HG03457 (cell line): ENCODE measurements around the gene ATF4.

ENCODE experiments used
- ATAC-seq: cut with Tn5 transposase; IDR thresholded peaks from one replicate; pipeline ENCODE4 v1.9.1; 2021; ENCODE audit warnings: moderate number of reproducible peaks; ENCODE audit not compliant: unreplicated experiment

ATF4 gene

DNA sequence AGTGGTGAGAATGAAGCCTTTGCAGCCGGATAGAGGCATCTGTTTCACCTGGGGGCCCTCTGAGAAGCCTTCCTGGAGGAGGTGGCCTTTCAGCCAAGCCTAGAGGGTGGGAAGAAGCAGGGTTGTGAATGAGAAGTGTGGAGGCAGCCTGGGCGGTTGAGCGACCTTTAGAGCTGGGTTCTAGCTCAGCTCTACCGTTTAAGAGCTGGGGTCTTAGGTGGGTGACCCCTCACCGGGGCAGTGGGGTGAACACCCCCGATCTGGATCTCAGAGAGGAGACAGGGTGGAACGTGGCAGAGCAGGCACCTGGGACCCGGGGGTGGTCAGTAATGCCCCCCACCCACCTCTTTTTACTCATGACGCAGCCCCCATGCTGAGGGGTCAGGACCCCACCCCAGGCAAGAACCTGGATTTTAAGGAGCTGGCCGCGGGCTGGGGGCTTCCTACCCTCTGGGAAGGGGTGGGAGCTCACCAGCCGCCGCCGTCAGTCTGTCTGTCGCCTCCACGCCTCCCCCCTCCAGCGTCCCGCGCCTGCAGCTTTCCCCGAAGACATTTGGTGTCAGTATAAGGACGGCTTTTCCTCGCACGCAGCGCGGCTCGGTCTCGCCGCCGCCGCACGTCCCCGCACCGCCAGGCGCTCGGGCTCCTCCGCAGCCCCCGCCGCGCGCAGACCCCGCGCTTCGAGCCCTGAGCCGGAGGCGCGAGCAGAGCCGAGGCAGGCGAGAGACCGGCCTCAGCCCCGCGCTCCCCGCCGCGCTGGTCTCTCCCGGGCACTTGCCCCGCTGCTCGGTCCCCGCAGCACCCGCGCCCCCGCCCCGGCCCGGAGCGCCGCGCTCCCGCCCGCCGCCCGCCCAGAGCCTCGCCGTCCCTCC lies 36.8 kb downstream of the ATF4 start:
- ATAC-seq: no peak

DNA sequence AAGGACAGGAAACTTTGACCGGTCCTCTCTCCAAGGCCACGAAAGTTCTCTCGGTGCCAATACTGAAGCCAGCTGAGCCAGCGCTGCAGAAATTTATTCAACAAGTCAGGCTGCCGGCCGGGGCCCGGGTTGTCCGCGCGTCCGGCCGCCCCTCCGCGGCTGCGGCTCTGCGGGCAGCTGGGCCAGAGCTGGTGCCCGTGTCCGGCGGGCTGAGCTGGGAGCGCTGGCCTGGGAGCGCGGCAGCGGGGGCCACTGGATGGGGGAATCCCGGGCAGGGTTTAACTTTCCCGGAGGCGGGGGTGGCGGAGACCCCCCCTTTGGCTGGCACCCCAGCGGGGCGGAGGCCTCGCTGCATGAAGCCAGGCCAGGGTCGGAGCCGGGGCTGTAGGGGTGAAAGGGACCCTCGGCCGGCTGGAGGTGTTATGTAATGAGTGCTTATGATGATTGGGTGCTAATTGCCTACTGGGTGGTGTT lies 37.9 kb downstream of the ATF4 start:
- no peak for ATAC-seq

DNA sequence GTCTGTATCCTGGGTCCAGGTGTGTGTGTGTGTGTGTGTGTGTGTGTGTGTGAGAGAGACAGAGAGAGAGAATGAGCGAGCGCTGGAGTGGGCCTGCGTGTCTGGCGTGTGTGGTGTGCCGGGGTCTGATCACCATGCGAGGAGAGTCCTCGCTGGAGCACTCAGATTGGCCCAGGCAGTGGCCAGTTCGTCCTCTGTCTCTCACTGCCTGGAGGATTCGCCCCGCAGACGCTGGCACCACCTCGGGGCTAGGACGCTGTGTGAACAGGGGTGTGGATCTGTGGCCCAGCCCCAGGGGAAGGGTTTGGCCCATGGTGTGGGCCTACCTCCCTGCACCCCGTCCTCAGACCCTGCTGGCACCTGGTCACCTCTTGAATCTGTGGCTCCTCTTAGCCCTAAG lies 38.6 kb downstream of the ATF4 start:
- no peak for ATAC-seq

DNA sequence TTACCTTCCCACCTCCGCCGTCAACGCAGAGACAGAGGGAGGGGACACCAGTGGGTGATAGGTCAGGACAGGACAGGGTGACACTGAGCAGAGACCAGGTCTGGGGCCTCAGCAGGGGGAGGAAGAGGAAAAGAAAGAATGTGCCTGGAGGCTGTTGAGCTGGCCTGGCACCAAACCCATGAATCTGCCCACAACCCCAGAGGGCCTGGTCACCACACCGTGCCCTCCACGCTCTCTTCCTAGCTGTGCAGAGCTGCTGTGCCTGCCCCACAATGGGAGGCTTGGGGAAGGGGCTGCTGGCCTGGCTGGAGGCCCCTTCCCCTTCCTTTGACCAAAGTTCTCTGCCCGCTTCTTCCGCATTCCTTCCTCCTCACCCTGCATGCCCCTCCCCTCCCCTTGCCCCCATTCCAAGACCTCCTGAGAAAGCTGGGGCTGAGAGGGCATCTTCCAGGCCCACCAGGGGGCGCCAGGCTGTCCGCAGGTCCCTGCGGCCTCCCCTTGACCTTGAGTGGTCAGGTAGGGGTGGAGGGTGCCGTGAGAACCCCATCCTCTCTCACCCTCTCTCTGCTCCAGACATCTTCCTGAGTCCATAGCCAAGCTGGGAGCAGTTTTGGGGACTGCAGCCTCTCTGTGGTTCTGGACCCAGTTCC lies 39.2 kb downstream of the ATF4 start:
- no peak for ATAC-seq

DNA sequence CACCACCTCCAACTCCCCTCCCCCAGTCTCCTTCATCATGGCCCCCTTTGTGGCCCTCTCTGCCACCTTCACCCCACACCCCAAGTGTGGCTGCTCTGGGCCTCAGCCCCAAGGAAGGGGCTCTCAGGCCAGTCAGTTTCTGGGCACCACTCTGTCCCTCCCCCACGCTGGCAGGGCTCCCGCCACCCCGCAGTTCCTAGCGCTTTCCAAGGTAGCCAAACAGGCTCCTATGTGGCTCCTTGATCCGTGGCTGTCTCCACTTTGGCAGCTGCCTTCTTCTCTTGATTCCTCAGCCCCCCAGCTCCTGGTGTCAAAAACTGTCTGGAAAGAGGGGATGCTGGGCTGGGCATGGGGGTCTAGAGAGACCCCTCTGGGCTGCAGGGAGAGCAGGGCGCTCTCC lies 39.8 kb downstream of the ATF4 start:
- no peak for ATAC-seq

DNA sequence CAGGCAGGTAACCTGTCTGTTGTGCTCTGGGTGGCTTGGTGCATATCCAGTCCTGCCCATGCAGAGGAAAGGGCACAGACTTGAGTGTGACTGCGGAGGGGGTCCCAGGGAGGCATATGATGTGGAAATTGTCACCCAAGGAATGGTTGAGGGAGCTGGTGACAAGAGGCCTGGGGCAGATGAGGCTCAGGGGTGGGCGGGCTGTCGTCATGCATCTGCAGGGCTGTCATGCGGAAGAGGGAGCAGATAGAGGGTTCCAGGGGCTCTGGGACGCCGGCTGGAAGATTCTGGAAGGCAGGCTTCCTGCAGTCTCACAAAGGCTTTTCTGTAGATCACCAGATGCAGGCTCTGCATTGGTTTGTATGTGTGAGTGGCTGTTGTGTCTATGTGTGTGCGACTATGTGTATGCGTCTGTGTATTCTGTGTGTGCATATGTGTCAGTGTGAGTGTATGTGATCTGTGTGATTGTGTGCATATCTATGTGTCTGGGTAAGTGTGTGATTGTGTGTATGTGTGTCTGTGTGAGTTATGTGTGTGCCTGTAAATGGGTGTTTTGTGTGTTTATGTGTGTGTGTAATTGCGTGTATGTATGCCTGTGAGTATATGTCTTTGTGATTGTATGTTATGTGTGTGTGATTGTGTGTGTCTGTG lies 42.6 kb downstream of the ATF4 start:
- ATAC-seq: no peak

DNA sequence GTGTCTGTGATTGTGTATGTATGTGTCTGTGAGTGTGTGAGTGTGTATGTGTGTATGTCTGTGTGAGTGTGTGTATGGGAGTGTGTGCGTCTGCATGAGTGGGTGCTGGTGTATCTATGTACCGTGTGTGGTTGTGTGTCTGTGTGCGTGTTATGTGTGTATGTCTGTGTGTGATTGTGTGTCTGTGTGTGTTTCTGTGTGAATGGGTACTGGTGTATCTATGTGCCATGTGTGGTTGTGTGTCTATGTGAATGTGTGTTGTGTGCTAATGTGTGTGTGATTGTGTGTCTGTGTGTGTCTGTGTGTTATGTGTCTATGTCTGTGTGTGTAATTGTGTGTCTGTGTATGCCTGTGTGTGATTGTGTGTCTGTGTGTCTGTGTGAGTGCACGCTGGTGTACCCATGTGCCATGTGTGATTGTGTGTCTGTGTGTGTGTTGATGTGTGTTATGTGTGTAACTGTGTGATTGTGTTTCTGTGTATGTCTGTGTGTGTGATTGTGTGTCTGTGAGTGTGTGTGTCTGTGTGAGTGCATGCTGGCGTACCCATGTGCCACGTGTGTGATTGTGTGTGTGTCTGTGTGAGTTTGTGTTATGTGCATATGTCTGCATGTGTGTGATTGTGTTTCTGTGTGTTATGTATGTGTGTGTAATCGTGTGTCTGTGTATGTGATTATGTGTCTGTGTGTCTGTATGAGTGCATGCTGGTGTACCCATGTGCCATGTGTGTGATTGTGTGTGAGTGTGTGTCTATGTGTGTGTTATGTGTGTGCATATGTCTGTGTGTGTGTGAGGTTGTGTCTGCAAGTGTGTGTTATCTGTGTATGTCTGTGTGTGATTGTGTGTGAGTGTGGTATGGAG lies 43.4 kb downstream of the ATF4 start:
- no peak for ATAC-seq

DNA sequence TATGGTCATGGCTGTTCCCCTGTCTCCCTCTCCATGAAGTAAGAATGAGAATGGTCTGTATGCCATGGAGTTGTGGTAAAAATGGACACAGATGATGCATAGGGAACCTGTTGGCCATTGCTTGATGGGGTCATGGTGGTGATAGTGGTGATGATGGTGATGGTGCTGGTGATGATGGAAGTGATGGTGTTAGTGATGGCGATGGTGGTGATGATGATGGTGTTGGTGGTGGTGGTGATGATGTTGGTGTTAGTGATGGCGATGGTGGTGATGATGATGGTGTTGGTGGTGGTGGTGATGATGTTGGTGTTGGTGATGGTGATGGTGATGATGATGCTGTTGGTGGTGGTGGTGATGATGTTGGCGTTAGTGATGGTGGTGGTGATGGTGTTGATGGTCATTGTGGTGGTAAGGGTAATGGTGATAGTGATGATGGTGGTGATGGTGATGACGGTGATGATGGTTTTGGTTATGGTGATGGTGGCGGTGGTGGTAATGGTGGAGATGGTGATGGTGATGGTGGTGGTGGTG lies 45.1 kb downstream of the ATF4 start:
- no peak for ATAC-seq

DNA sequence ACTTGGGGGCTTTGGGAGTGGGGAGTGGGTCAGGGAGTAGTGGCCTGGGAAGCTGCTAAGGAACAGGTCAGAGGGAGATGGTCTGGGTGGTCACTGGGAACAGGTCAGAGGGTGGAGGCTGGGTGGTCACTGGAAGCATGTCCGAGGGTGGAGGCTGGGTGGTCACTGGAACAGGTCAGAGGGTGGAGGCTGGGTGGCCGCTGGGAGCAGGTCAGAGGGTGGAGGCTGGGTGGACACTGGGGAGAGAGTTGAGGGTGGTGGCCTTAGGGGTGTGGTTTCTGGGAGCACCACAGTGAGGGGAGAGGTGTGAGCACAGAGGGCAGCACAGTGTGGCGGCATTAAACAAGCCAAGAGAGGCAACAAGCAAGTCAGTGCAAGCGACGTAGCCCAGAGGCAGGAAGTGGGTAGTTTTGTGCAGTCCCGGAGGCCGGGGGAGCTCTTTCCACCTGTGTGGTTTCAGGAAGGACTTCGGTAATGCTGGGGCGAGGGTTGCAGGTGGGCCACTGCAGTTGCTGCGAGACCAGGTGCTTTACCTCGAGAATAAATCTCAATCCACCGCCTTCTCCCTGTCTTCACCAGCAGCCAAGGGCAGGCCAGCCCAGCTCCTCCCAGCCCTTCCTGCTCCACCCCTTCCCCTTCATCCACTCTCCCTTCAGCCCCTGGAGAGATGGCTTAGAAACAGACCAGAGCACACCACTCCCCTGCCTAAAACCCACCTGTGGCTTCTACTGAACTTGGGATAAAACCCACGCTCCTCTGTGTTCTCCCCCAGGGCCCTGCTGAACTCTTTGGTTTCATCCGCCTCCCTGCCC lies 47.0 kb downstream of the ATF4 start:
- ATAC-seq: no peak

DNA sequence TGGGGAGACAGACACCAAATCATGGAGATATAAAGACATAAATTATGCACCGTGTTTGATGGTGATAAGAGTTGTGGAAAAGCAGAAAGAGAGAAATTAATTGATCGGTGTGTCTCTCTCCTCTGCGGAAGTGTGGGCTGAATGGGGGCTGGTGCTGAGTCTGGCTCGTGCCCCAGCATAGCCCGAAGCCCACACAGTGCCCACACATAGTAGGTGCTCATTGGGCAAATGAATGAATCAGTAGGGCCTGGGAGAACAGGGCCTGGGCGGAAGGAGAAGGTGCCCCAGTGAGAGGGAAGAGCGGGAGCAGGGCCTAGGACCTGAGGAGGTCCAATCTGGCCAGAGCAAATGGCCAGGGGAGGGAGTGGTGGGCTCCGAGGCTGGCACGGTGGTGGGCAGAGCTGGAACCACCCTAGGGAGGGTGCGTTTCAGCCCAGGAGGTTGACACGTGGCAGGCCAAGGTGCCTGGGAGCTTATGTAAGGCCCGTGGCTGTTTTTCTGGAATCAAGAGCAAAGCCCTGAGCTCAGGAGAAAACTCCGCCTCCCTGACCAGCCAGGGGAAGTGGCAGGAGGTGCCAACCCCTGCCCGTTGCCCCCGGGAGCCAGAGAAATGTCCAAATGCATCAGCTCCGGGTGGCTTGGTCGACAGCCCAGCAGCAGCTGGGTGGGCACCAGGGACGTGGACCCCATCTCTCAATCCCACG lies 48.1 kb downstream of the ATF4 start:
- ATAC-seq: no peak

DNA sequence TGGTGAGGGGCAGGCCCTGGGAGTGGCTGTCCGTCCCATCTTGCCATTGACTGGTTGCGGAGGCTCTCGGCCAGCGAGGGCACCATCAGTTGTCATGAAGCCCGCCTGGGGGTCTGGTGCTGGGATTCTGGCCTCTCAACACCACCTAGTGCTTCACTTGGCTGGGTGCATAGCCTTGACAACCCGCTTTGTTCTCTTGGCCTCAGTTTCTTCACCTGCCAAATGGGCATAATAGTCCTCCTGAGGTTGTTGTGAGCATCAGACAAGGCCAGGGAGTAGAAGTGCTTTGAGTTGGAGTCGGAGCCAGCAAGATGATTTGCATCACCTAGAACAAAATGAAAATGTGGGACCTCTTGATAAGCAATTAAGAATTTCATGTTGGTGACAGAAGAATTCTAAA lies 48.7 kb downstream of the ATF4 start:
- no peak for ATAC-seq

DNA sequence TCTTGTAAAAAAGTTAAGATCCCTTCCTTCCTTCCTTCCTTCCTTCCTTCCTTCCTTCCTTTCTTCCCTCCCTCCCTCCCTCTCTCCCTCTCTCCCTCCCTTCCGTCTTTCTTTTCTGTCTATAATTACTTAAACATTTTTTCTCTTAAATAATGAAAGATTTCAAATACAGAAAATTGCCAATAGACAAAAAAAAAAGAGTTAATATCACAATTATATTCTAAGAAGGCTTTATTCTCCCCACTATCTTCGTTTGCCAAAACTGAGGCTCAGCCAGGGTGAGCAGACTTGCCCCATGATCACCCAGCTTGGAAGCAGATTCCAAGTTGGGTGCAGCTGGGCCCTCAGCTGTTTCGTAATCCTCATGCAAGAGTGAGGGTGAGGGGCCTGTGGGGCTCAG lies 49.9 kb downstream of the ATF4 start:
- no peak for ATAC-seq

DNA sequence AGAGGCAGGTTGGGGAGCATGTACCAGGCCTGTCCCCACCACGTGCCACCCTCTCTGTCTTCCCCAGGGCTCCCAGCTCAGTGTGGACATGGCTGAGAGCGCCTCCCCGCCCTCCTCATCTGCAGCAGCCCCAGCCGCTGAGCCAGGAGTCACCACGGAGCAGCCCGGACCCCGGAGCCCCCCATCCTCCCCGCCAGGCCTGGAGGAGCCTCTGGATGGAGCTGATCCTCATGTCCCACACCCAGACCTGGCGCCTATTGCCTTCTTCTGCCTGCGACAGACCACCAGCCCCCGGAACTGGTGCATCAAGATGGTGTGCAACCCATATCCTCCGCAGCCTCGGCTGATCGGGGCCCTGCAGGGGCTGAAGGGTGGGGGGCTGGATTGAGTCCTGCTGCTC lies 50.3 kb downstream of the ATF4 start, which contains the start of gene CACNA1I:
Gene CACNA1I (plus strand): TSS at position 89 of the 400 bp plus-strand sequence. CDS start 0 bp downstream, at position 89.
- no peak for ATAC-seq

DNA sequence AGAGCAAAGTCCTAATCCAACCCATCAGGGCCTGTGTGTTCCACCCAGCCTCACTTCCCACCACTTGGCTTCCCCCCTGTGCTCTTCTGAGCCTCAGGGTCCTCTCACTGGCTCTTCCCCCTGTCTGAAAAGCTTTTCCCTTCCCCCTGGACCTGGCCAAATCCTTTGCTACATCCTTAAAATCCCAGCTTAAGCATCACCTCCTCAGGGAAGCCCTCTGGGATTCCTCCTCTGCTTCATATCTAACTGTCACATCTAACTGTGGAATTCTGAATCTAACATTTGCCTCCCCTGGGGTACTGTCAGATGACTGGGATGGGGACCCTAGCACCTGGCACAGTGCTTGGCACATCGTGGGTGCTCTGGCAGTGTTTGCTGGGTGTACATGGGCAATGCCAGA lies 51.2 kb downstream of the ATF4 start:
- ATAC-seq: no peak
